AG04450 (cell line): Measurements from ENCODE around the gene KRT74. TPM values are rescaled to one million over a fixed set of nuclear protein-coding genes. Genes with fewer than 3 reads are reported as not detected.

Experiments used
- CTCF ChIA-PET: fragments of 300-600, 350-600 bp; formaldehyde crosslinking; extraction: SDS; loops from one replicate; lab custom pipeline; 2022; ENCODE audit warnings: antibody characterized with exemption, inconsistent platforms; lab: Charles Lee
- POLR2A ChIA-PET: fragments of 350-600 bp; formaldehyde crosslinking; extraction: SDS; loops from one replicate; lab custom pipeline; 2021; ENCODE audit warnings: antibody characterized with exemption, inconsistent platforms; lab: Yijun Ruan, JAX
- DNase-seq: peaks from one replicate; pipeline ENCODE4 v3.0.0-alpha.2; 2011; ENCODE audit warnings: low read depth, low spot score
- H3K27ac ChIP-seq: one replicate; pipeline ENCODE4 v1.5.1; 2012; ENCODE audit warnings: low read depth, low read length, control low read depth
- H3K27me3 ChIP-seq: one replicate; pipeline ENCODE4 v1.6.0; 2012; ENCODE audit warnings: low read length; ENCODE audit not compliant: control insufficient read depth, insufficient read depth
- H3K4me3 ChIP-seq: 2 replicates; pipeline ENCODE4 v1.5.1; 2011; ENCODE audit warnings: mild to moderate bottlenecking, low read depth, low read length, control low read depth
- H3K9me3 ChIP-seq: 2 replicates; pipeline ENCODE4 v1.5.1; 2012; ENCODE audit warnings: low read length; ENCODE audit not compliant: control insufficient read depth, insufficient read depth
- polyA plus RNA-seq: library from polyadenylated mRNA; depleted of rRNA; stranded (reverse); fragments of >200 nt; gene quantifications from 2 replicates; pipeline ENCODE4 v1.2.3, GENCODE V29; 2011
- TF ChIP-seq, protein P1 (sequence below): IDR thresholded peaks from 2 replicates; pipeline ENCODE4 v1.5.1; 2011; ENCODE audit warnings: low read depth, low read length, control low read depth, inconsistent platforms

The KRT74 gene
- polyA plus RNA-seq, 1 experiment = not detected

- Histone ChIP-seq H3K9me3 (no peaks in the 10 kb centered on the region; the same call in 1 of the 2 replicates), H3K4me3 (no peak overlapping the region), H3K27me3 (peaks cover 10% of the 10 kb centered on the region), H3K27ac (no peak overlapping the region)
- POLR2A ChIA-PET = no interaction called here
- no peak for DNase-seq
- CTCF ChIA-PET = no interaction called here
- TF ChIP-seq, protein P1, sequence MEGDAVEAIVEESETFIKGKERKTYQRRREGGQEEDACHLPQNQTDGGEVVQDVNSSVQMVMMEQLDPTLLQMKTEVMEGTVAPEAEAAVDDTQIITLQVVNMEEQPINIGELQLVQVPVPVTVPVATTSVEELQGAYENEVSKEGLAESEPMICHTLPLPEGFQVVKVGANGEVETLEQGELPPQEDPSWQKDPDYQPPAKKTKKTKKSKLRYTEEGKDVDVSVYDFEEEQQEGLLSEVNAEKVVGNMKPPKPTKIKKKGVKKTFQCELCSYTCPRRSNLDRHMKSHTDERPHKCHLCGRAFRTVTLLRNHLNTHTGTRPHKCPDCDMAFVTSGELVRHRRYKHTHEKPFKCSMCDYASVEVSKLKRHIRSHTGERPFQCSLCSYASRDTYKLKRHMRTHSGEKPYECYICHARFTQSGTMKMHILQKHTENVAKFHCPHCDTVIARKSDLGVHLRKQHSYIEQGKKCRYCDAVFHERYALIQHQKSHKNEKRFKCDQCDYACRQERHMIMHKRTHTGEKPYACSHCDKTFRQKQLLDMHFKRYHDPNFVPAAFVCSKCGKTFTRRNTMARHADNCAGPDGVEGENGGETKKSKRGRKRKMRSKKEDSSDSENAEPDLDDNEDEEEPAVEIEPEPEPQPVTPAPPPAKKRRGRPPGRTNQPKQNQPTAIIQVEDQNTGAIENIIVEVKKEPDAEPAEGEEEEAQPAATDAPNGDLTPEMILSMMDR = no peak
These were observed 48.6 kb downstream of the KRT74 start for GRCh38 chr12:52524898-52525591.

DNA sequence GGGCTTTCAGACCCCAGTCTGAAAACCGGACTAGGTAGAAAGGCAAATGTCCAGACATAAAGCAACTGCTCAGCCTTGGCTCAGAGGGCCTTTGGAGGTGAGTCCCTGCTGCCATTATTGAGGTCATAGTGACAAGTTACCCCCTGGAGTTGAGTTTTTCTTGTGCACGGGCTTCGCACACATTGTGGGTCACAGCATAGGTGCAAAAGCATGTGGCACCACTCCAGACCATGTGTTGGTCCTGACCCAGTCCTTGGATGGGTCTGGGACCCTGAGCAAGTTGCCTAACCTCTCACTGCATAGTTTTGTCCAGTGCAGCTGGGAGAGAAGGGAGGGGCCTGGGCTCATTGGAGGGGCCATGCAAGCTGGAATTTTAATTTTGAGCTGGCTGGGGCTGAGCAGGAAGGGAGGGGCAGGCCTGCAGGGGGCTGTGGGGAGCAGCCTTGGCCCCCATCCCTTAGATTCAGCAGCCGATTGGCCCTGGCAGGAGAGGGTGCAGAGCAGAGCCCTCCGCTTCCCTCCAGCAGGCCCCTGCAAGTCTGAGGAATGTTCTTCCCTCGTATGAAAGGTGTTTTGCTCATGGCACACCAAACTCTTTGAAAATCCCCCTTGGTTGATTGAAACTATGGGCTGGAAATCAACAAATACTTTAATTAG is 49.3 kb downstream of the KRT74 start:
- H3K4me3 ChIP-seq = no peak overlapping the region
- TF ChIP-seq, protein P1 = no peak
- H3K27ac ChIP-seq = no peak overlapping the region
- no peaks in the 10 kb centered on the region; the same call in 1 of the 2 replicates for H3K9me3 ChIP-seq
- no peak for DNase-seq
- CTCF ChIA-PET = no interaction called here
- H3K27me3 ChIP-seq = peaks cover 8% of the 10 kb centered on the region
- POLR2A ChIA-PET = no interaction called here

- H3K9me3 ChIP-seq = no peaks in the 10 kb centered on the region; the same call in 1 of the 2 replicates
- no peak overlapping the region for H3K27ac ChIP-seq
- POLR2A ChIA-PET = no interaction called here
- peaks cover 8% of the 10 kb centered on the region for H3K27me3 ChIP-seq
- TF ChIP-seq, protein P1 = no peak
- no peak for DNase-seq
- no peak overlapping the region for H3K4me3 ChIP-seq
- CTCF ChIA-PET = no interaction called here
These were observed 49.8 kb downstream of the KRT74 start for GRCh38 chr12:52523824-52524223.

GRCh38 chr12:52522346-52523011 is 51.2 kb downstream of the KRT74 start:
- TF ChIP-seq, protein P1 = no peak
- ChIA-PET CTCF (no interaction called here), POLR2A (no interaction called here)
- H3K4me3 ChIP-seq = no peak overlapping the region
- no peaks in the 10 kb centered on the region; the same call in 1 of the 2 replicates for H3K9me3 ChIP-seq
- H3K27me3 ChIP-seq = peaks cover 8% of the 10 kb centered on the region
- H3K27ac ChIP-seq = no peak overlapping the region
- no peak for DNase-seq
